T-cell (primary cell): ENCODE measurements around the gene PSMD8. TPM values are rescaled to one million over a fixed set of nuclear protein-coding genes. Genes with fewer than 3 reads are reported as not detected.

Experiments used
- ATAC-seq, 4 experiments: fragments of 200-7000 bp in 3 of 4; fragments of 150-1000 bp in 1 of 4; cut with Tn5 transposase; replicated peaks in 1 of 4; 1 replicate in 3 of 4; 2 replicates in 1 of 4; pipeline ENCODE4 v1.10.0; 2021; ENCODE audit warnings: moderate library complexity in 3 of 4, mild to moderate bottlenecking in 2 of 4, moderate number of reproducible peaks in 1 of 4
- CTCF ChIA-PET, 2 donors: fragments of 300-600 bp; sonication (Branson Sonifier 250); formaldehyde crosslinking; loops; one replicate each; lab custom pipeline; 2022; ENCODE audit warnings: antibody characterized with exemption in 2 of 2; lab: Charles Lee
- POLR2A ChIA-PET, 2 donors: fragments of 300-600 bp; sonication (Branson Sonifier 250); formaldehyde crosslinking; loops; one replicate each; lab custom pipeline; 2022; ENCODE audit warnings: antibody characterized with exemption in 2 of 2; lab: Charles Lee
- DNase-seq, 35 experiments: peaks; one replicate each; pipeline versions ENCODE4 v3.0.0 to v3.0.0-alpha.2; 2013 to 2023
- H3K27ac ChIP-seq: one replicate; pipeline ENCODE4 v1.5.1; 2013; ENCODE audit warnings: low read length
- H3K27me3 ChIP-seq, 2 experiments: replicated peaks in 1 of 2; 1 replicate in 1 of 2; 2 replicates in 1 of 2; pipeline versions ENCODE4 v1.6.1 to v1.7.0; 2013; ENCODE audit warnings: low read length in 1 of 2, mixed read lengths in 1 of 2; ENCODE audit not compliant: control insufficient read depth in 2 of 2, insufficient read depth in 2 of 2; ENCODE audit errors: extremely low read depth in 1 of 2
- H3K36me3 ChIP-seq, 2 donors: 1 replicate in 1 of 2; 2 replicates in 1 of 2; pipeline versions ENCODE4 v1.6.1 to v1.7.0; 2013; ENCODE audit warnings: low read length in 1 of 2; ENCODE audit not compliant: control insufficient read depth in 2 of 2, insufficient read depth in 1 of 2; ENCODE audit errors: extremely low read depth in 1 of 2
- H3K4me1 ChIP-seq, 2 experiments: 1 replicate in 1 of 2; 2 replicates in 1 of 2; pipeline versions ENCODE4 v1.6.1 to v1.7.0; 2013; ENCODE audit warnings: low read length in 2 of 2, mixed read lengths in 1 of 2; ENCODE audit not compliant: insufficient read depth in 2 of 2, control insufficient read depth in 1 of 2; ENCODE audit errors: extremely low read depth in 1 of 2
- H3K4me3 ChIP-seq, 2 donors: 1 replicate in 1 of 2; 2 replicates in 1 of 2; pipeline versions ENCODE4 v1.5.1 to v1.7.0; 2013; ENCODE audit warnings: mild to moderate bottlenecking in 2 of 2, low read length in 1 of 2, moderate library complexity in 1 of 2; ENCODE audit not compliant: control insufficient read depth in 1 of 2; ENCODE audit errors: extremely low read depth in 1 of 2
- H3K9me3 ChIP-seq: 2 replicates; pipeline ENCODE4 v1.7.0; 2013
- H3K27ac Mint-ChIP-seq, 2 donors: one replicate each; pipeline ENCODE4 v1.8.0; 2020 to 2021; ENCODE audit warnings: mild to moderate bottlenecking in 2 of 2, mixed read lengths in 2 of 2
- H3K27me3 Mint-ChIP-seq, 2 donors: one replicate each; pipeline ENCODE4 v1.8.0; 2021 to 2022; ENCODE audit warnings: mixed read lengths in 2 of 2
- H3K36me3 Mint-ChIP-seq: one replicate; pipeline ENCODE4 v1.8.0; 2021; ENCODE audit warnings: mixed read lengths
- H3K4me1 Mint-ChIP-seq, 3 donors: one replicate each; pipeline ENCODE4 v1.8.0; 2020 to 2022; ENCODE audit warnings: mixed read lengths in 3 of 3, mild to moderate bottlenecking in 1 of 3
- H3K4me3 Mint-ChIP-seq, 3 donors: one replicate each; pipeline ENCODE4 v1.8.0; 2020 to 2022; ENCODE audit warnings: mild to moderate bottlenecking in 3 of 3, mixed read lengths in 3 of 3, moderate library complexity in 3 of 3
- H3K9me3 Mint-ChIP-seq, 3 donors: one replicate each; pipeline ENCODE4 v1.8.0; 2020 to 2022; ENCODE audit warnings: mixed read lengths in 3 of 3
- WGBS: methylation state at CpG from one replicate; pipeline ENCODE4 v1.1.5; 2013; ENCODE audit warnings: missing lambda C conversion rate; ENCODE audit not compliant: insufficient coverage; 5-methylcytosine and 5-hydroxymethylcytosine counted together
- total RNA-seq, 35 experiments: library from RNA in 6 of 35; stranded (reverse) in 6 of 35; fragments of 120-200 nt in 1 of 35; gene quantifications; one replicate each; pipeline versions ENCODE4 v1.2.1 to v1.2.4 and lab custom pipeline; 2013 to 2026

The PSMD8 gene
- total RNA-seq, 5 donors from 2014 or later (not counting 1 experiment from before 2014, with no cell fraction given), result 76.4 to 95.2 (median 85.8) TPM

GRCh38 chr19:38389957-38390924, 15.9 kb downstream of the PSMD8 start:
- Histone ChIP-seq H3K4me3 (no peak overlapping the region), H3K36me3 (no peaks in the 10 kb centered on the region), H3K9me3 (no peaks in the 10 kb centered on the region), H3K27ac (no peak overlapping the region), H3K27me3 (peaks cover 2 to 37% of the 10 kb centered on the region in 2 experiments), H3K4me1 (peaks cover 5 to 52% of the 10 kb centered on the region in 2 experiments)
- CTCF ChIA-PET, result interaction anchor here in 1 of 2 donors (1.1 kb wide), 1 partner anchor 13 kb away, joined by 6 read pairs; the partner anchor contains the start of gene FAM98C
- ATAC-seq, result no peak
- Mint-ChIP-seq H3K36me3 (peaks cover 3% of the 10 kb centered on the region), H3K27ac (no peak overlapping the region), H3K4me1 (peaks cover 28 to 38% (median 33%) of the 10 kb centered on the region in 3 donors), H3K9me3 (no peaks in the 10 kb centered on the region), H3K4me3 (peak overlapping the region in 2 of 3 donors; percentile 28 to 89), H3K27me3 (peaks cover 9 to 13% of the 10 kb centered on the region in 2 donors)
- POLR2A ChIA-PET, result interaction anchor here in 1 of 2 donors (0.5 to 0.6 kb wide), 2 partner anchors 12 to 1465 kb away, joined by 3 to 6 read pairs; no protein-coding TSS in a partner anchor
- 43% methylated on average over 13 of the region's 22 CpGs for WGBS
- DNase-seq, result no peak

GRCh38 chr19:38391911-38392464, 17.6 kb downstream of the PSMD8 start:
- CTCF ChIA-PET, result interaction anchor here (0.5 to 0.6 kb wide), 3 partner anchors 18 to 167 kb away, joined by 3 read pairs; partner anchors contain the start of gene PSMD8 (in 2 of the 2)
- POLR2A ChIA-PET, result no interaction called here

GRCh38 chr19:38392707-38393308, 18.4 kb downstream of the PSMD8 start:
- POLR2A ChIA-PET, result no interaction called here
- peaks cover 7 to 9% of the 10 kb centered on the region in 2 donors for H3K27me3 Mint-ChIP-seq
- no peak overlapping the region for H3K4me3 ChIP-seq
- no peak overlapping the region for H3K27ac ChIP-seq
- no peaks in the 10 kb centered on the region for H3K9me3 Mint-ChIP-seq
- 77% methylated on average over 6 of the region's 6 CpGs for WGBS
- H3K27me3 ChIP-seq, result peaks cover 2 to 14% of the 10 kb centered on the region in 2 experiments
- H3K27ac Mint-ChIP-seq, result no peak overlapping the region
- ATAC-seq (no peak), DNase-seq (no peak)
- CTCF ChIA-PET, result interaction anchor here in 1 of 2 donors (0.5 kb wide), 1 partner anchor 167 kb away, joined by 3 read pairs; no protein-coding TSS in a partner anchor
- no peaks in the 10 kb centered on the region for H3K36me3 Mint-ChIP-seq
- H3K9me3 ChIP-seq, result no peaks in the 10 kb centered on the region
- peaks cover 6 to 39% of the 10 kb centered on the region in 2 experiments for H3K4me1 ChIP-seq
- H3K36me3 ChIP-seq, result no peaks in the 10 kb centered on the region
- no peak overlapping the region for H3K4me3 Mint-ChIP-seq
- H3K4me1 Mint-ChIP-seq, result peaks cover 30 to 44% (median 33%) of the 10 kb centered on the region in 3 donors

More at GRCh38 chr19:38391911-38392464, 17.6 kb downstream of the PSMD8 start:
- H3K27ac Mint-ChIP-seq, result no peak overlapping the region
- peaks cover 35 to 47% (median 41%) of the 10 kb centered on the region in 3 donors for H3K4me1 Mint-ChIP-seq
- Histone ChIP-seq H3K4me3 (no peak overlapping the region), H3K27me3 (peaks cover 2 to 22% of the 10 kb centered on the region in 2 experiments), H3K4me1 (peaks cover 6 to 47% of the 10 kb centered on the region in 2 experiments), H3K36me3 (no peaks in the 10 kb centered on the region), H3K9me3 (no peaks in the 10 kb centered on the region), H3K27ac (no peak overlapping the region)
- no peak overlapping the region for H3K4me3 Mint-ChIP-seq
- no peak for DNase-seq
- ATAC-seq, result no peak
- peaks cover 9 to 13% of the 10 kb centered on the region in 2 donors for H3K27me3 Mint-ChIP-seq
- H3K9me3 Mint-ChIP-seq, result no peaks in the 10 kb centered on the region
- H3K36me3 Mint-ChIP-seq, result peaks cover 3% of the 10 kb centered on the region
- WGBS, result 56% methylated on average over 3 of the region's 8 CpGs

GRCh38 chr19:38394488-38394887, 20.1 kb downstream of the PSMD8 start:
- Histone ChIP-seq H3K9me3 (no peaks in the 10 kb centered on the region), H3K36me3 (no peaks in the 10 kb centered on the region), H3K4me1 (peaks cover 4 to 23% of the 10 kb centered on the region in 2 experiments), H3K4me3 (peak overlapping the region; percentile 29 to 77), H3K27ac (no peak overlapping the region), H3K27me3 (peaks cover 2 to 10% of the 10 kb centered on the region in 2 experiments)
- peak in 33 of 35 experiments; percentile 30 to 74 (median 54) for DNase-seq
- ChIA-PET POLR2A (no interaction called here), CTCF (interaction anchor here in 1 of 2 donors (0.5 to 1.2 kb wide), 3 partner anchors 8 to 367 kb away, joined by 3 read pairs; partner anchors contain the start of genes FAM98C and PSMD8)
- ATAC-seq, result peak; percentile 45 to 72 (median 52)
- peaks cover 4 to 5% of the 10 kb centered on the region in 2 donors for H3K27me3 Mint-ChIP-seq
- peak overlapping the region; percentile 39 to 55 for H3K27ac Mint-ChIP-seq
- no peaks in the 10 kb centered on the region for H3K36me3 Mint-ChIP-seq
- 10% methylated on average over 26 of the region's 30 CpGs for WGBS
- H3K9me3 Mint-ChIP-seq, result no peaks in the 10 kb centered on the region
- peak overlapping the region; percentile 64 to 73 (median 70) for H3K4me3 Mint-ChIP-seq
- peaks cover 23 to 32% (median 27%) of the 10 kb centered on the region in 3 donors for H3K4me1 Mint-ChIP-seq

GRCh38 chr19:38395381-38396114, 21.2 kb downstream of the PSMD8 start:
- no peaks in the 10 kb centered on the region for H3K36me3 ChIP-seq
- ATAC-seq (peak; percentile 79 to 92 (median 90)), DNase-seq (peak in 20 of 35 experiments; percentile 13 to 67 (median 37))
- no peaks in the 10 kb centered on the region for H3K9me3 ChIP-seq
- ChIA-PET CTCF (no interaction called here), POLR2A (no interaction called here)
- 6% methylated on average over 85 of the region's 86 CpGs for WGBS
- Mint-ChIP-seq H3K4me3 (peak overlapping the region; percentile 65 to 73 (median 70)), H3K4me1 (peaks cover 21 to 31% (median 22%) of the 10 kb centered on the region in 3 donors), H3K9me3 (no peaks in the 10 kb centered on the region), H3K36me3 (no peaks in the 10 kb centered on the region), H3K27ac (peak overlapping the region in 1 of 2 donors; percentile 11), H3K27me3 (peaks cover 0 to 4% of the 10 kb centered on the region in 2 donors)
- peaks cover 4 to 20% of the 10 kb centered on the region in 2 experiments for H3K4me1 ChIP-seq
- H3K4me3 ChIP-seq, result peak overlapping the region; percentile 29 to 77
- H3K27me3 ChIP-seq, result peaks cover 2 to 10% of the 10 kb centered on the region in 2 experiments
- H3K27ac ChIP-seq, result no peak overlapping the region
